ENCODE results near the gene TACC2. TPM values are rescaled to one million over a fixed set of nuclear protein-coding genes. Genes with fewer than 3 reads are reported as not detected.

Gene TACC2
- total and polyA plus RNA-seq, 2 experiments from 2014 or later, result 75.7 to 98.0 TPM

GRCh38 chr10:122277526-122278136 lies 288.7 kb downstream of the TACC2 start:
- H3K27me3 ChIP-seq, result no peaks in the 10 kb centered on the region
- H3K4me3 ChIP-seq, result no peak overlapping the region
- no peaks in the 10 kb centered on the region for H3K4me1 ChIP-seq (ENCODE audit: low read depth)
- H3K36me3 ChIP-seq, result no peaks in the 10 kb centered on the region
- DNase-seq (ENCODE audit: low read depth in 1 of 2, low spot score in 1 of 2), result no peak
- H3K27ac ChIP-seq, result no peak overlapping the region
- H3K9me3 ChIP-seq (ENCODE audit: low read depth), result no peaks in the 10 kb centered on the region
- TF ChIP-seq CTCF (IDR thresholded peaks at IDR 0.05; ENCODE audit: low read depth, low read length), result no peak

- Histone ChIP-seq H3K4me3 (no peak overlapping the region), H3K36me3 (no peaks in the 10 kb centered on the region), H3K27ac (no peak overlapping the region), H3K9me3 (ENCODE audit: low read depth) (no peaks in the 10 kb centered on the region), H3K4me1 (ENCODE audit: low read depth) (no peaks in the 10 kb centered on the region), H3K27me3 (no peaks in the 10 kb centered on the region)
- peak; percentile 63 to 65 for DNase-seq (ENCODE audit: low read depth in 1 of 2, low spot score in 1 of 2)
- peak; percentile 76 for TF ChIP-seq CTCF (IDR thresholded peaks at IDR 0.05; ENCODE audit: low read depth, low read length)
These were observed 290.8 kb downstream of the TACC2 start for GRCh38 chr10:122279725-122280141.

- Histone ChIP-seq H3K4me1 (ENCODE audit: low read depth) (no peaks in the 10 kb centered on the region), H3K27ac (no peak overlapping the region), H3K9me3 (ENCODE audit: low read depth) (no peaks in the 10 kb centered on the region), H3K27me3 (no peaks in the 10 kb centered on the region), H3K36me3 (no peaks in the 10 kb centered on the region), H3K4me3 (no peak overlapping the region)
- DNase-seq (ENCODE audit: low read depth in 1 of 2, low spot score in 1 of 2), result no peak
- no peak for TF ChIP-seq CTCF (IDR thresholded peaks at IDR 0.05; ENCODE audit: low read depth, low read length)
These were observed 291.2 kb downstream of the TACC2 start for GRCh38 chr10:122280156-122280555.

GRCh38 chr10:122281018-122281626 lies 292.2 kb downstream of the TACC2 start:
- Histone ChIP-seq H3K4me3 (no peak overlapping the region), H3K4me1 (ENCODE audit: low read depth) (no peaks in the 10 kb centered on the region), H3K27me3 (no peaks in the 10 kb centered on the region), H3K9me3 (ENCODE audit: low read depth) (no peaks in the 10 kb centered on the region), H3K27ac (no peak overlapping the region), H3K36me3 (no peaks in the 10 kb centered on the region)
- no peak for DNase-seq (ENCODE audit: low read depth in 1 of 2, low spot score in 1 of 2)
- TF ChIP-seq CTCF (IDR thresholded peaks at IDR 0.05; ENCODE audit: low read depth, low read length), result no peak

- Histone ChIP-seq H3K9me3 (ENCODE audit: low read depth) (no peaks in the 10 kb centered on the region), H3K36me3 (no peaks in the 10 kb centered on the region), H3K4me1 (ENCODE audit: low read depth) (no peaks in the 10 kb centered on the region), H3K4me3 (no peak overlapping the region), H3K27ac (no peak overlapping the region), H3K27me3 (no peaks in the 10 kb centered on the region)
- TF ChIP-seq CTCF (IDR thresholded peaks at IDR 0.05; ENCODE audit: low read depth, low read length), result no peak
- no peak for DNase-seq (ENCODE audit: low read depth in 1 of 2, low spot score in 1 of 2)
These were observed 292.8 kb downstream of the TACC2 start for GRCh38 chr10:122281751-122282150.

Data from cardiac muscle cell (in vitro differentiated cells and primary cell).